IPS-NIHi11 (cell line): Measurements from ENCODE around the gene MUC13.

Source experiments
- DNase-seq: peaks from one replicate; pipeline ENCODE4 v3.0.0; 2012; ENCODE audit warnings: mixed read lengths, low spot score

The MUC13 gene

DNA sequence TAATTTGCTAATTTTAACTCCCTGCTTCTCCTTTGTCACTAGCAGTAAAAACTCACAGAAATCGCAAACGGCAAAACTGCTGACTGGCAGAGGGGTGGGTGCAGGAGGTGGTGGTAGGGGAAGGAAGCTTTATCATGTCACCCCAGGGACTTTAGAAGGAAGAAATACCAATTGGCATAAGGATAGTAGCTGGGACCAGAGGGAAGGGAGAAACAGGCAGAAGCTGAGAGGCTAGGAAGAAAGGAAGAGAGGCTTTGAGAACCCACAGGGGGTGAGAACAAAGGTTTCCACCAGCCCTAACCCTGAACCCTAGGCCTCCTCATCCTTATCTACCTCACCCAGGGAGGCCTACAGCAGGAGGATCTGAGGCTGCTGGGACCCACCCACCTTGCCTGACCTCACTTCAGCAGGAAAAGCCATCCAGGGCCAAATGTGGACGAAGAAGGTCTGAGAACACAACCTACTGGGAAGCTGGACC is 58.1 kb downstream of the MUC13 start:
- no peak for DNase-seq

DNA sequence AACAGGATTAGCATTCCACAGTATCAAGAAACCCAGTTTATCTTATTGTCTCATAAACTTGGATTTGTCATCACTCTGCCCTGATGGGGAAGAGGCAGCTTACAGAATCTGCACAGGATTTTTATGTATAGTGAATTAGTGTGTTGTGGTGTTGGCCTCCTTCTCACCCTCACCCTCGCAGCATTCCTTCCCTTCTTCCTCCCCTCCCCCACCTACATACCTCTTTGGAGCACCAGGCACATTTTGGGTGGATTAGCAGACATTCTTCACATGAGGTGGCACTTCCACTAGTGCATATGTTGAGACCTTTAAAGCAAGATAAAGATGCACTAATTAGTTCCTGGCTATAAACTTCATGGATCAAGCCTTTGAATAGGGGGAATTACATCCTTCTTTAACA is 61.3 kb downstream of the MUC13 start:
- no peak for DNase-seq

DNA sequence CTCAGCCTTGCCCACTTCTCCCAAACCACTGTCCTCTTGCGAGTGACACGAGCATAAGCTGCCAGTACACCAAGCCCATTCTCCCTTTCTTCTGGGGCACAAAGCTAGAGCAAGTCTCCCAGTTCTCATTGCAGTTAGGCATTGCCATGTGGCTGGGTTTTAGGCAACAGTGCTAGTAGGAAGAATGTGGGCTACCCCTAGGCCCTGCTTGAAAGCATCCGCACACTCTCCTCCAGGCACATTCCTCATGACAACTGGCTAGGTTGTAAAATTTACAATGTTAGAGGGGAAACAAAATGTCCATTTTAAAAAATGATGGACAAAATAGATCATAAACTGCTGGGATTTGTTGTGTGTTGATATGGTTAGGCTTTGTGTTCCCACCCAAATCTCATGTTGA is 67.0 kb downstream of the MUC13 start:
- no peak for DNase-seq

DNA sequence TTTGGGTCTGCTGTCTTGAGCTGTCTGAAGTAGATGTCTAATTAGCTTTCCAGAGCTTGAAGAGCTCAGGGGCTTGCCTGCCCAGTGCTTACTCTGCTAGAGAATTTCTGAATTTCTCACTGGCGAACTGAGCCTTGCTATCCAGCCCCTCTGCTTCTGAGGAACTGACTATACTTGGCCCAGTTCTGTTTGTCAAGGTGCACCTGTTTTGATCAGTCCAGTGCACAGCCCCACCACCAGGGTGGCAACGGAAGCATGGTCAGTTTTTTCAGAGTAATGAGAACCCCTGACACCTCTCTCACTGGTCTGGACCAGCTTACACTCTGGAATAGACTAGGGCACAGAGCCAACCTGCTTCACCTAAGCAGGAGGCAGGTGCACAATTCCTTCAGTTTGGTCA is 72.5 kb downstream of the MUC13 start:
- DNase-seq: no peak

DNA sequence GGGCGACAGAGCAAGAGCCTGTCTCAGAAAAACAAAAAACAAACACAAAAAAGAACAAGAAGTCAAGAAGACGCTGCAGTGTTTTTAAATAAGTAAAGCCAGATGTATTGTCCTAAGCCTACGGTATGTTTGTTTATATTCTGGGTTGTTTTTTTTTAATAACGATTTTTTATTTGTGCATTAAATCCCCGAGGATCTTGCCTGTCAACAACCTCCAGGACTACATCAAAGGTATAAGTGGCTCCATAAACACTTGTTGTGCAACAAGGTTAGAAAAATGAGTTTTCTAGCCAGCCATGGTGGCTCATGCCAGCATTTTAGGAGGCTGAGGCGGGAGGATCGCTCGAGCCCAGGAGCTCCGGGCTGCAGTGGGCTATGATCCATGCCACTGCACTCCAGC is 73.5 kb downstream of the MUC13 start:
- DNase-seq: no peak

DNA sequence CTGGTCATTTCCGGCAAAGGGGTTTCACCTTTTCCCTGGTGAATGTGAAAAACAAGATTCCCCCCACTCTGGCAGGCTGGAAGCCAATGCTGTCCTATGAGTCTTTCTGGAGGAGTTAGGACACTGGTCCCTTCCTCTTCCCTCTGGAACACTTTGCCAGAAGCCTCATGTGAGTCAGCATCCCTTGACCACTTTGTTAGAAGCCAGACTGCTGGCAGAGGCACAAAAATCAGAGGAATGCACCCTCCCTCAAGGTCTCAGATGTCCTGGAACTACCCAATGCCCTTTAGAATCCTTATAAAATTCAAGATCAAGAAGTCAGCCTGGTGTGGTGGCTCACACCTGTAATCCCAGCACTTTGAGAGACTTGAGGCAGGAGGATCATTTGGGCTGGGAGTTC is 74.0 kb downstream of the MUC13 start:
- DNase-seq: peak; percentile 60

DNA sequence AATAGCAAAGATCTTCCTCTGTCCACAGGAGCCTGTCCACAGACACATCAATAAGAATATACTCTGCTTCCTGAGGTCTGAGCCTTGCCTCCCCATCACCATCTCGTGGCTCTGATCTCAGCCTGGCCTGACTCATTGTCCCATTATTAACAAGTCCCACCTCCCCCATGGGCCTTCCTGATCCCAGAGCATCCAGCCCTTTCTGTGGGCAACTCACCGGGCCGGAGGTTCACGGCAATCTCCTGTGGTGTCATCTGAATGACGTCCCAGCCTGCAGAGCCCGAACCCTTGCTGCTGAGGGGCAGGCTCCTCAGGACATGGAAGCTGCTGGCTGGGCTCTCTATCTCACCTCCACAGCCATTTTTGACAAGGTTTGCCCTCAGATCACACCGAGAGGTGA is 75.5 kb downstream of the MUC13 start:
- no peak for DNase-seq

DNA sequence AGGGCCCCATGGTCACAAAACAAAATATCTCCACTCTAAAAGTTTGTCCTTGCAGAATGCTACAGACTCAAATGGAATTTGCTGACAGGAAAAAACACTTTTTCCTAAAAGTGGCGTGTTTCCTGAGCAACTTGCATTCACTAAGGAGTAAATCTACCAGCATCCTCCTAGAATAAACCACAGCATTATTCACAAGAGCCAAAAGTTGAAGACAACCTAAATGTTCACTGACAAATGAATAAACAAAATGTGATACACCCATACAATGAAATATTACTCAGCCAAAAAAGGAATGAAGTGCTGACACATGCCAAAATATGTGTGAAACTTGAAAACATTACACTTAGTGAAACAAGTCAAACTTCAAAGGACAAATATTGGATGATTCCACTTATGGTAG is 76.3 kb downstream of the MUC13 start:
- no peak for DNase-seq

DNA sequence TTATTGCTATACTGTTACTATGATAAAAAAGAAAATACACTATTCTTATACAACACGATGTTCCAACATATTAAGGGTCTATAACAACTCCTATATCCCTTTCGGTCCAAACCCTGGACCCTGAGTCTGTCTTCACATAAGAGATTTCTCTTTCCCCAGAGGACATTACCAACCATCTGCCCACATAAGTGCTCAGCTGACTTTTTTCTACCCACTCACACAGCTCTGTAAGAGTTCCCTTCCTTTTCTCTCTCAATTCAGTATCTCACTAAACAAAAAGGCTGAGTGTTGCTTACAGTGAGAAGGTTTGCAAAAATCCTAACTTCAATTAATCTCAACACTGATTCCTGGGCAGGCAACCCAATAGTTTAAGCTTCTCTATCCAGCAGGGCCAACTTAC is 77.9 kb downstream of the MUC13 start:
- DNase-seq: no peak
